ENCODE results near the gene FSTL3. TPM values are rescaled to one million over a fixed set of nuclear protein-coding genes. Genes with fewer than 3 reads are reported as not detected.

Gene FSTL3
- total and polyA plus RNA-seq, 2 of the 13 experiments (the other 11 are each of a cell fraction or from before 2014, with no cell fraction given), result 13.5 to 15.6 TPM

- peak; percentile 62 for TF ChIP-seq KDM2A (CRISPR knock-in tag; IDR thresholded peaks at IDR 0.05; ENCODE audit: borderline replicate concordance, low read depth)
- TF ChIP-seq ZFP62 (CRISPR knock-in tag; IDR thresholded peaks at IDR 0.05), result no peak
- no peak; the same call in 1 of the 2 replicates for TF ChIP-seq FOXJ3 (CRISPR knock-in tag; IDR thresholded peaks at IDR 0.05; ENCODE audit: borderline replicate concordance)
- TF ChIP-seq ZNF282 (IDR thresholded peaks at IDR 0.05; ENCODE audit: partially characterized antibody), result no peak
- TF ChIP-seq, protein P1, sequence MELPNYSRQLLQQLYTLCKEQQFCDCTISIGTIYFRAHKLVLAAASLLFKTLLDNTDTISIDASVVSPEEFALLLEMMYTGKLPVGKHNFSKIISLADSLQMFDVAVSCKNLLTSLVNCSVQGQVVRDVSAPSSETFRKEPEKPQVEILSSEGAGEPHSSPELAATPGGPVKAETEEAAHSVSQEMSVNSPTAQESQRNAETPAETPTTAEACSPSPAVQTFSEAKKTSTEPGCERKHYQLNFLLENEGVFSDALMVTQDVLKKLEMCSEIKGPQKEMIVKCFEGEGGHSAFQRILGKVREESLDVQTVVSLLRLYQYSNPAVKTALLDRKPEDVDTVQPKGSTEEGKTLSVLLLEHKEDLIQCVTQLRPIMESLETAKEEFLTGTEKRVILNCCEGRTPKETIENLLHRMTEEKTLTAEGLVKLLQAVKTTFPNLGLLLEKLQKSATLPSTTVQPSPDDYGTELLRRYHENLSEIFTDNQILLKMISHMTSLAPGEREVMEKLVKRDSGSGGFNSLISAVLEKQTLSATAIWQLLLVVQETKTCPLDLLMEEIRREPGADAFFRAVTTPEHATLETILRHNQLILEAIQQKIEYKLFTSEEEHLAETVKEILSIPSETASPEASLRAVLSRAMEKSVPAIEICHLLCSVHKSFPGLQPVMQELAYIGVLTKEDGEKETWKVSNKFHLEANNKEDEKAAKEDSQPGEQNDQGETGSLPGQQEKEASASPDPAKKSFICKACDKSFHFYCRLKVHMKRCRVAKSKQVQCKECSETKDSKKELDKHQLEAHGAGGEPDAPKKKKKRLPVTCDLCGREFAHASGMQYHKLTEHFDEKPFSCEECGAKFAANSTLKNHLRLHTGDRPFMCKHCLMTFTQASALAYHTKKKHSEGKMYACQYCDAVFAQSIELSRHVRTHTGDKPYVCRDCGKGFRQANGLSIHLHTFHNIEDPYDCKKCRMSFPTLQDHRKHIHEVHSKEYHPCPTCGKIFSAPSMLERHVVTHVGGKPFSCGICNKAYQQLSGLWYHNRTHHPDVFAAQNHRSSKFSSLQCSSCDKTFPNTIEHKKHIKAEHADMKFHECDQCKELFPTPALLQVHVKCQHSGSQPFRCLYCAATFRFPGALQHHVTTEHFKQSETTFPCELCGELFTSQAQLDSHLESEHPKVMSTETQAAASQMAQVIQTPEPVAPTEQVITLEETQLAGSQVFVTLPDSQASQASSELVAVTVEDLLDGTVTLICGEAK (IDR thresholded peaks at IDR 0.05), result peak; percentile 41; the same call in 1 of the 2 replicates
- TF ChIP-seq, protein P1 (CRISPR knock-in tag; IDR thresholded peaks at IDR 0.05), result no peak
- TF ChIP-seq, protein P2, sequence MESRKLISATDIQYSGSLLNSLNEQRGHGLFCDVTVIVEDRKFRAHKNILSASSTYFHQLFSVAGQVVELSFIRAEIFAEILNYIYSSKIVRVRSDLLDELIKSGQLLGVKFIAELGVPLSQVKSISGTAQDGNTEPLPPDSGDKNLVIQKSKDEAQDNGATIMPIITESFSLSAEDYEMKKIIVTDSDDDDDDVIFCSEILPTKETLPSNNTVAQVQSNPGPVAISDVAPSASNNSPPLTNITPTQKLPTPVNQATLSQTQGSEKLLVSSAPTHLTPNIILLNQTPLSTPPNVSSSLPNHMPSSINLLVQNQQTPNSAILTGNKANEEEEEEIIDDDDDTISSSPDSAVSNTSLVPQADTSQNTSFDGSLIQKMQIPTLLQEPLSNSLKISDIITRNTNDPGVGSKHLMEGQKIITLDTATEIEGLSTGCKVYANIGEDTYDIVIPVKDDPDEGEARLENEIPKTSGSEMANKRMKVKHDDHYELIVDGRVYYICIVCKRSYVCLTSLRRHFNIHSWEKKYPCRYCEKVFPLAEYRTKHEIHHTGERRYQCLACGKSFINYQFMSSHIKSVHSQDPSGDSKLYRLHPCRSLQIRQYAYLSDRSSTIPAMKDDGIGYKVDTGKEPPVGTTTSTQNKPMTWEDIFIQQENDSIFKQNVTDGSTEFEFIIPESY (CRISPR knock-in tag; IDR thresholded peaks at IDR 0.05), result no peak
- TF ChIP-seq MIXL1 (CRISPR knock-in tag; IDR thresholded peaks at IDR 0.05), result no peak
- TF ChIP-seq, protein P3, sequence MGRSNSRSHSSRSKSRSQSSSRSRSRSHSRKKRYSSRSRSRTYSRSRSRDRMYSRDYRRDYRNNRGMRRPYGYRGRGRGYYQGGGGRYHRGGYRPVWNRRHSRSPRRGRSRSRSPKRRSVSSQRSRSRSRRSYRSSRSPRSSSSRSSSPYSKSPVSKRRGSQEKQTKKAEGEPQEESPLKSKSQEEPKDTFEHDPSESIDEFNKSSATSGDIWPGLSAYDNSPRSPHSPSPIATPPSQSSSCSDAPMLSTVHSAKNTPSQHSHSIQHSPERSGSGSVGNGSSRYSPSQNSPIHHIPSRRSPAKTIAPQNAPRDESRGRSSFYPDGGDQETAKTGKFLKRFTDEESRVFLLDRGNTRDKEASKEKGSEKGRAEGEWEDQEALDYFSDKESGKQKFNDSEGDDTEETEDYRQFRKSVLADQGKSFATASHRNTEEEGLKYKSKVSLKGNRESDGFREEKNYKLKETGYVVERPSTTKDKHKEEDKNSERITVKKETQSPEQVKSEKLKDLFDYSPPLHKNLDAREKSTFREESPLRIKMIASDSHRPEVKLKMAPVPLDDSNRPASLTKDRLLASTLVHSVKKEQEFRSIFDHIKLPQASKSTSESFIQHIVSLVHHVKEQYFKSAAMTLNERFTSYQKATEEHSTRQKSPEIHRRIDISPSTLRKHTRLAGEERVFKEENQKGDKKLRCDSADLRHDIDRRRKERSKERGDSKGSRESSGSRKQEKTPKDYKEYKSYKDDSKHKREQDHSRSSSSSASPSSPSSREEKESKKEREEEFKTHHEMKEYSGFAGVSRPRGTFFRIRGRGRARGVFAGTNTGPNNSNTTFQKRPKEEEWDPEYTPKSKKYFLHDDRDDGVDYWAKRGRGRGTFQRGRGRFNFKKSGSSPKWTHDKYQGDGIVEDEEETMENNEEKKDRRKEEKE (IDR thresholded peaks at IDR 0.05), result no peak
- no peak for TF ChIP-seq MEIS1 (CRISPR knock-in tag; IDR thresholded peaks at IDR 0.05; ENCODE audit: borderline replicate concordance)
- TF ChIP-seq ZFYVE20 (CRISPR knock-in tag; IDR thresholded peaks at IDR 0.05; ENCODE audit: borderline replicate concordance, low read depth), result no peak
- TF ChIP-seq ZNF580 (CRISPR knock-in tag; IDR thresholded peaks at IDR 0.05; ENCODE audit: borderline replicate concordance, low read depth), result peak; percentile 74; the same call in 1 of the 2 replicates
- peak; percentile 68 for TF ChIP-seq MYC (CRISPR knock-in tag; IDR thresholded peaks at IDR 0.05; ENCODE audit: borderline replicate concordance)
Observed at GRCh38 chr19:633068-633785, 43.0 kb upstream of the FSTL3 start, which contains the start of gene POLRMT (continued).

Data from HepG2 (cell line).